OCI-LY3 (cell line): Measurements from ENCODE around the gene RANBP1.

ENCODE experiments used
- EZH2phosphoT487 ChIP-seq: fragments of 200-600 bp; shearing (Covaris generic); IDR thresholded peaks from 2 replicates; pipeline ENCODE4 v1.6.1; 2018; ENCODE audit warnings: antibody characterized with exemption, mixed run types, low read depth
- TF ChIP-seq, protein P1 (sequence below): fragments of 200-600, 300-600 bp; sonication (generic); IDR thresholded peaks from 2 replicates; pipeline ENCODE4 v1.5.1; 2014; ENCODE audit warnings: antibody characterized with exemption, low read length, low read depth

DNA sequence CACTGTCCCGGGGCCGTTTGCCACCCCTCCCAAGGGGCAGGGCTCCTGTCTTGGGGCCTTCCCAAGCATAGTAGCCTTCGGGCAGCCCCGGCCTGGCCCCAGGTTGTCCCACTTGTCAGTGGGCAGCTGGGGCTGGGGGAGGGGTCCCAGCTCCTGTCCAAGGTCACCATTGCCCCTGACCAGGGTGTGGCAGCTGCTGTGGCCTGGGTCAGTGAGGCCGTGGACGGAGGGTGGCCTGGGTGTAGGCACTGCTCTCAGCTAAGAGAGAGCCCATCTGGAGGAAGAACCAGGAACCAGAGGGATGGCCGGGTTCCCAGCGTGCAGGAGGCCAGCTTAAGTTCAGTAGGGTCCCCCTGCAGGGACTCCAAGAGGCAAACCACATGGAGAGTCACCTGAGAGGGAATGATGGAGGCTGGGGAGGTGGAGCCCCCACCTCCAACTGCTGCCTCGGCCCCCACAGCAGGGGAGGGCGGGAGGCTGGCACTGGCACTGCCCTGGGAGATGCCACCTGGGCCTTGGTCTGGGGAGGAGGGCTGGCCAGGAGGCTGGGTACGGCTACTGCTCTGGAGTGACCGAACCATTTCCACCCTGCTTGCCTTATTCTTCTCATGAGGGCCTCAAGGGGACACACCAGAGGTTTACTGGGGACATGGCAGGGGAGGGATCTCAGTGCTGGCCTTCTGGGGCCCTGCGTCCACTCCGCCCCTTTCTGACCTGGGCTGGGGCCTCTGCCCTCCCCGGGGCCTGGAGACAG is 41.7 kb downstream of the RANBP1 start:
- TF ChIP-seq, protein P1, sequence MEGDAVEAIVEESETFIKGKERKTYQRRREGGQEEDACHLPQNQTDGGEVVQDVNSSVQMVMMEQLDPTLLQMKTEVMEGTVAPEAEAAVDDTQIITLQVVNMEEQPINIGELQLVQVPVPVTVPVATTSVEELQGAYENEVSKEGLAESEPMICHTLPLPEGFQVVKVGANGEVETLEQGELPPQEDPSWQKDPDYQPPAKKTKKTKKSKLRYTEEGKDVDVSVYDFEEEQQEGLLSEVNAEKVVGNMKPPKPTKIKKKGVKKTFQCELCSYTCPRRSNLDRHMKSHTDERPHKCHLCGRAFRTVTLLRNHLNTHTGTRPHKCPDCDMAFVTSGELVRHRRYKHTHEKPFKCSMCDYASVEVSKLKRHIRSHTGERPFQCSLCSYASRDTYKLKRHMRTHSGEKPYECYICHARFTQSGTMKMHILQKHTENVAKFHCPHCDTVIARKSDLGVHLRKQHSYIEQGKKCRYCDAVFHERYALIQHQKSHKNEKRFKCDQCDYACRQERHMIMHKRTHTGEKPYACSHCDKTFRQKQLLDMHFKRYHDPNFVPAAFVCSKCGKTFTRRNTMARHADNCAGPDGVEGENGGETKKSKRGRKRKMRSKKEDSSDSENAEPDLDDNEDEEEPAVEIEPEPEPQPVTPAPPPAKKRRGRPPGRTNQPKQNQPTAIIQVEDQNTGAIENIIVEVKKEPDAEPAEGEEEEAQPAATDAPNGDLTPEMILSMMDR, result no peak
- TF ChIP-seq EZH2phosphoT487, result no peak
